ENCODE measurements around the gene ZFP28.

Gene ZFP28

GRCh38 chr19:56572589-56572988 lies 33.8 kb downstream of the ZFP28 start:
- TF ChIP-seq CTCF (IDR thresholded peaks at IDR 0.05), result no peak

DNA sequence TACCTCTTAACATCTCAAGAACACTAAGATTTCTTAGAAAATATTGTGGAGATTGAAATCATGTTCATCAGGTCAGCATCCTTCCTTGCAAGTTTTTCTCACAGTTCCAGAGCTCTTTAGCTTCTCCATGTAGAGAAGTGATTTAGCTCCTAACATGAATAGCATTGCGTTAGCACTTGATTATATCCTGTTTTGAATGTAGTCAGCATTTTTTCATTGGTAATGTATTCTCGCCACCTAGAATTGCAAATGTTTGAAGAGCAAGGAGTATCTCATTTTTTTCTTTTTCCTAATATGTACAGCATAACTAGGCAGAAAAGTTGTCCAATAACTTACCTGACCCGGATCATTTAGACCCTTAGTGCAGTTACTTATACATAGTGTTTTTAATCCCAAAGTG lies 35.2 kb downstream of the ZFP28 start:
- no peak for TF ChIP-seq CTCF (IDR thresholded peaks at IDR 0.05)

DNA sequence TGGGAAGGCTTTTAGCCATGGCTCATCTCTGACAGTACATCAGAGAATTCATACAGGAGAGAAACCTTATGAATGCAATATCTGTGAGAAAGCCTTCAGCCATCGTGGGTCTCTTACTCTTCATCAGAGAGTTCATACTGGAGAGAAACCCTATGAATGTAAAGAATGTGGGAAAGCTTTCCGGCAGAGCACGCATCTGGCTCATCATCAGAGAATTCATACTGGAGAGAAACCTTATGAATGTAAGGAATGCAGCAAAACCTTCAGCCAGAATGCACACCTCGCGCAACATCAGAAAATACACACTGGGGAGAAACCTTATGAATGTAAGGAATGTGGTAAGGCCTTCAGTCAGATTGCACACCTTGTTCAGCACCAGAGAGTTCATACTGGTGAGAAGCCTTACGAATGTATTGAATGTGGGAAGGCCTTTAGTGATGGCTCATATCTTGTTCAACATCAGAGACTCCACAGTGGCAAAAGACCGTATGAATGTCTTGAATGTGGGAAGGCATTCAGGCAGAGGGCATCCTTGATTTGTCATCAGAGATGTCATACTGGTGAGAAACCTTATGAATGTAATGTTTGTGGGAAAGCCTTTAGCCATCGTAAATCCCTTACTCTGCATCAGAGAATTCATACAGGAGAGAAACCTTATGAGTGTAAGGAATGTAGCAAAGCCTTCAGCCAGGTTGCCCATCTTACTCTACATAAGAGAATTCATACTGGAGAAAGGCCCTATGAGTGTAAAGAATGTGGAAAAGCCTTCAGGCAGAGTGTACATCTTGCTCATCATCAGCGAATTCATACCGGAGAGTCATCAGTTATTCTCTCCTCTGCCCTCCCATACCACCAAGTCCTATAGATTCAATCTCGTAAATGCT lies 39.2 kb downstream of the ZFP28 start:
- no peak for TF ChIP-seq CTCF (IDR thresholded peaks at IDR 0.05)

GRCh38 chr19:56594446-56594782 lies 55.7 kb downstream of the ZFP28 start:
- no peak for TF ChIP-seq CTCF (IDR thresholded peaks at IDR 0.05)

DNA sequence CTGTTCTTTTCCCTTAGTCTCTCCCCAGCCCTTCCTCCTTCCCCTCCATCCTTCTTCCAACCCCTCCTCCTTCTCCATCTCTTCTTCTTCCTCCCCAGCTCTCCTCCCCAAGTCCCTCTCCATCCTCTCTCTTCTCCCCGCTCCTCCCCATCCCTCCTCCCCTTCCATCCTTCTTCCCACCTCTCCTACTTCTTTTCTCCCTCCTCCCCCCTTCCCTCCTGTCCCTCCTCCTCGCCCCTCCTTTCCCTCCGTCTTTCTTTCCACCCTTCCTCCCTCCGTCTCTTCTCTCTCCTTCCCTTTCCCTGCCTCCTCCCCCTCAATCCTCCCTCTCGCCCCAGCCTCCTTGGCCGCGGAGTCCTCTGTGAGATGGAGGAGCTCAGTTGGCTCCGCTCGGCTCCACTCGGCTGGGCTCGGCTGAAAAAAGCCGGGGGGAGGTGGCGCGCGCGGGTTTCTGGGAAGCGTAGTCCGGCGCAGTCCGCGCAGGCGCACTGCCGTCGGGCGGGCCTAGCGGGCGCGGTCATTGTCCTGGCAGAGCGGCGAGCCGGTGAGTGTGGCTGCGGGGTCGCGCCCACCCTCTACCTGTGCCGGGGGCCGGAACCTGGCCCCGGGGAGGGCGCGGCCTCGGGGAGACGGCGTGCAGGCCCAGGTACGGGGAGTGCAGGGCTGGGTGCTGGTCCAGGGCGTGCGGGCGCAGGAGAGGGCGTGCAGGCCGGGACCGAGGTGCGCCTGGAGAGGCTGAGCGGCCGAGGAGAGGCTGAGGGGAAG lies 56.2 kb downstream of the ZFP28 start, which contains the start of gene ZNF71:
ZNF71 (plus strand) TSS at position 520 of the 765 bp plus-strand sequence. CDS start 6,257 bp downstream, outside the sequence.
- no peak for TF ChIP-seq CTCF (IDR thresholded peaks at IDR 0.05)

- TF ChIP-seq CTCF (IDR thresholded peaks at IDR 0.05), result no peak
These were observed 56.8 kb downstream of the ZFP28 start for GRCh38 chr19:56595548-56595899.

DNA sequence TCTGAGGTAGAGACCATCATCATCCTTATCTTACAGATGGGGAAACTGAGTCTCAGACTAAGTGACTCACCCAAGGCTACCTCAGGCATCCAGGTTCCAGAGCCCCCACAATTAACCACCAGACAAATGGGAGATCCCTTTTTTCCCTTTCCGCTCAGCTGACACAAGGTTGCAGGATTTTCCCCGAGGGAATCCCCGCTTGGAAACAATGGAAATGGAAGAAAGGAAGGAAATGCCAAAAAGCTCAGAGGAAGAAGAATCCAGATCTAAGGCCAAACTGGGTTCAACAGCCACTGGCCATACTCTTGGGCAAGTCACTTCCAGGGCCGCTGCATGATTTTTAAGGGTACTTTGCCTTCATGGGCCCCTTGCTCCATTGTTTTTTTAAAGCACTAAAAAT lies 57.9 kb downstream of the ZFP28 start:
- no peak for TF ChIP-seq CTCF (IDR thresholded peaks at IDR 0.05)

Measured in LNCAP (cell line).